ENCODE results near the gene KCNK18.
A peak's percentile ranks its signal among the peaks of the same experiment; 100 is the strongest.
"Not testable (repeated sequence)": the region's sequence is repeated elsewhere in the genome, so short reads cannot be mapped to it uniquely, and the experiment has no call there.

Gene KCNK18

DNA sequence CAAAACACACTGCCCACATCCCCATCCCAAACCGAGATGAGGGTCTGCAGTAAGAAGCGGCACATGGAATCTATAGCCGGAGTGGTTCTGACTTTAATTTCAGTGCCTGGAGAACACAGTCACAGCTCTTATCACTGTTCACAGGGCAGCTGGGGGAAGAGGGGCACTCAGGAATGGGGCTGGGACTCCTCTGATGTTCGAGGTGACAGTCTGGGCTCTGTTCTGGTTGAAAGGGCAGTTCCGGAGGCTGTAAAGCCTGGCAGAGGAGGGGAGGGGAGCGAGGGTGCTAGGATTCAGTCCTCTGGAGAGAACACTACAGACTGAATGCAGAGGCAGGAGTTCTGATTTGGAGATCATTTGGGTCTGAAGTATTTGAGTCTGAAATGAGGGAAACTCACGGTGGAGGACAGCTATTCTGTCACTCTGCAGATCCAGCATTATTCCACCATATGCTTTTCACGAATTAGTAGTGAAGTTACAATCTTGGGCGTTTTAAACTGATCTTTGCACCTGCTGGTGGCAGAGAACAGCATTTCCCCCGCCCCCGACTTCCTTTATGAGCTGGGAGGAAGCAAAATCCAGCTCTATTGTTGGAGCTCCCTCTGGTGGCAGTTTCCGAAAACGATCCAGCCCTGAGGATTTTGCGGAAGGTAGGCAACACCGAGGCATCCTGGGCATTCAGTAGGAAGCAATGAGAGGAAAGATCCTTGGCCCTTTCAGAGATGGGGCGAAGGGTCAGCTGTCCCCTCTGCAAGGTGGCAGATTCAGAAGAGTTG, 22.7 kb upstream of the KCNK18 start:
- DNase-seq, result peak; percentile 70

DNA sequence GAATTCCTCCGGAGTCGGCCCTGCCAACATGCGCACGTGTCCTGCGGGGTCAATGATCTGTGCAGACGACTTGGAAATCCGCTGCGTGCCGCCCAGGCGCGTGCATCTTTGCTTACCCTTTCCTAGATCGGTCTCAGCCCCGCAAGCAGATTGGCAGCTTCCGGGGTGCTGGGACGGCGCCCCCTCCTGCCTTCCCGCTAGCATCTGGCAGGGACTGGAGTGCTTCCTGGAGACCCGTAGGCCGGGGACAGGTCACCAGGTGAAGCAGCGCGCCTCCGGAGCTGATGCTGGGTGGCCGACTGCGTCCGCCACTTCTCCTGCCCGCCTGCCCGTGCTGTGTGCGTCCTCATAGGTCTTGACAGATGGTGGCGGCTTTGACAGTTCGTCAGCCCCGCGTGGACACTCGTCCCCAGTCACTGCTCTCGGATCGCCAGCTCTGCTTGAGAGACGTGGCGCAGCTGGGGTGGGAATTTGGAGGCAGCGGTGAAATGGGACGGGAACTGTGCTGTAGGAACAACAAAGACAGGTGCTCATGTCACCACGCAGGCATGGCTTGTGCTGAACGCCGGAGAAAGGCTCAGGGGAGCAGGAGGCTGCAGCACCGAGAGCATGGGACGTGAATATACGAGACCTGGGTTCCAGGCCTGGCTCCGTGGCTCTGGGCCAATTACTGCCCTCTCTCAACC, 21.9 kb upstream of the KCNK18 start:
- peak; percentile 4 for DNase-seq

DNA sequence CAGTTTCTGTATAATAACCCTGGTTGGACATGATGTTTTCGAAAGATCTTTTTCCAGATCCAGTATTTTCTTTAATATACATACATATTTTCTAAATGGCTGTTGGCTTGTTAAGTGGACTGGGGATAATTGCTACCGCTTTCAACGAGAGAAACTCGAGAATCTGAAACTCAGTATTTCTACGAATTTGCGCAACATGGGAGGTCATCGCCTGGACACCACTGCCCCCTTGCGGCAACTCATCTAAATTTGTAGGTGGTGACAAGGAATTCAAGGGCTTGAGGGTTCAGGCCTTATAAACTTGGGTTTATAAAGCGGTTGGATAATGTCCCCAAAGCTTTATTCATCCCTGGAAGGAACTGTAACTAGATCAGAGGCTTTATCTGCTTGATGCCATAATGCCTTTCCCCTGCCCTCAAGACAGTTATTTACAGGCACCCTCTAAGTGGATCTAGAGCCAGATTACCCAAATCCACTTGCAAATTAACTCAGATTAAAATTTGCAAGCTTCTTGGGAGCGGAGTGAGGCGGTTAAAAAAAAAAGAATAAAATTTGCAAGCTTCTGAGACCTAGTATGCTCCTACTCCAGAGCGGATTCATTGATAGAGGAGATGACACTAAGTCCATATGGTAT, 21.3 kb upstream of the KCNK18 start:
- DNase-seq, result peak; percentile 46

DNA sequence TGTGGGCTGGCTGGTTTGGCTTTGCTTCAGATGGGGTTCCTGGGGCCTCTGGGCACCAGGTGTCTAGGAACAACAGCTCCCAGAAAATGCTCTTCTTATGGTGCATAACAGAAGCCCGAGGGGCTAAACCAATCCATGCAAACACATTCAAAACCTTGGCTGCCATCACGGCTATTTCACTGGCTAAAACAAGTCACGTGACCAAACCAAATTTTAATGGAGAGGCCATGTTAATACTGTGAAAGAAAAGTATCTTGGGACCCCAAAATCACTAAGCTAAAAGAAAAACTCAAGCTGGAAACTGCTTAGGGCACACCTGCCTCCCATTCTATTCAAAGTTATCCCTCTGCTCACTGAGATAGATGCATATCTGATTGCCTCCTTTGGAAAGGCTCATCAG, 19.1 kb upstream of the KCNK18 start:
- no peak for DNase-seq

DNA sequence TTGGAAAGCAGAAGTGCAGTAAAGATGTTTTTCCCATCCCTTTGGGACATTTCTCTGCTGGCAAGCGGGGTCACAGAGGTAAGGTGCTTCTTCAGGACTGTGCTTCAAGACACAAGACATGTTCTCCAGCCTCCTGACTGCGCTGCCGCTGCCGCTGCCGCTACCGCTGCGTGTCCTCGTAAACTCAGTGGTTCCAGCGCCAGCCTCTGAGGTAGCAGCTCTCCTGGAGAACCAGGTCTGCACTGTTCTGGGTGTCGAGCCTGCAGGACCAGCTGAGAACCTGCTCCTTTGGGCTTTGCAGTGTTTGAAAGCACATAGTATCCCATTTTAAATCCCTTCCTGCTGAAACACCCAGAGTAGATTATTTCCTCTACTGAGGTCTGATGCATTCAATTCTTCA, 13.0 kb upstream of the KCNK18 start:
- no peak for DNase-seq

DNA sequence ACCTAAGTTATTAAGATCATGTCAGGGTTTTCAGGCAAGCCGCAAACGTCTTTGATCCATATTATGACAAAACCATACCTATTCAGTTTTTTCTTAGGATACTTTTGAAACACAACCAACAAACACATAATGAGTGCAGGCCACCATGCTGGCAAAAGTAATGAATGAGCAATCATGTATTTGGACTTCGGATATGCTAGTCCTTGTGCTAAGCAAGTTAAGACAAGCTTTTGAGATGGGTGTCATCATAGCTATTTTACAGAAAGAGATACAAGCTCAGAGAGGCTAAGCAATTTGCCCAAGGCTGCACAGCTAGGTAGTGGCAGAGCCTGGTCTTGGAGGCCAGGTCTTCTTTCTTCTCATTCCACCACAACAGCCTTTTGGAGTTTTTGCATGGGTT, 12.5 kb upstream of the KCNK18 start:
- no peak for DNase-seq

DNA sequence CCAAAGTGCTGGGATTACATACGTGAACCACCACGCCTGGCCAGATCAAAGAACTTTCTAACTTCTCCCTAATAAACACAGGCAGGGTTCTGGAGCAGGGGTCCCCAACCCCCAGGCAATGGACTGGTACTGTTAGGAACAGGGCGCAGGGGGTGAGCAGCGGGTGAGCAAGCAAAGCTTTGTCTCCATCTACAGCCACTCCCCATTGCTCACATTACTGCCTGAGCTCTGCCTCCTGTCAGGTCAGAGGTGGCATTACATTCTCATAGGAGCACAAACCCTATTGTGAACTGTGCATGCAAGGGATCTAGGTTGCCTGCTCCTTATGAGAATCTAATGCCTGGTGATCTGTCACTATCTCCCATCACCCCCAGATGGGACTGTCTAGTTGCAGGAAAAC, 11.5 kb upstream of the KCNK18 start:
- not testable (repeated sequence) for DNase-seq

DNA sequence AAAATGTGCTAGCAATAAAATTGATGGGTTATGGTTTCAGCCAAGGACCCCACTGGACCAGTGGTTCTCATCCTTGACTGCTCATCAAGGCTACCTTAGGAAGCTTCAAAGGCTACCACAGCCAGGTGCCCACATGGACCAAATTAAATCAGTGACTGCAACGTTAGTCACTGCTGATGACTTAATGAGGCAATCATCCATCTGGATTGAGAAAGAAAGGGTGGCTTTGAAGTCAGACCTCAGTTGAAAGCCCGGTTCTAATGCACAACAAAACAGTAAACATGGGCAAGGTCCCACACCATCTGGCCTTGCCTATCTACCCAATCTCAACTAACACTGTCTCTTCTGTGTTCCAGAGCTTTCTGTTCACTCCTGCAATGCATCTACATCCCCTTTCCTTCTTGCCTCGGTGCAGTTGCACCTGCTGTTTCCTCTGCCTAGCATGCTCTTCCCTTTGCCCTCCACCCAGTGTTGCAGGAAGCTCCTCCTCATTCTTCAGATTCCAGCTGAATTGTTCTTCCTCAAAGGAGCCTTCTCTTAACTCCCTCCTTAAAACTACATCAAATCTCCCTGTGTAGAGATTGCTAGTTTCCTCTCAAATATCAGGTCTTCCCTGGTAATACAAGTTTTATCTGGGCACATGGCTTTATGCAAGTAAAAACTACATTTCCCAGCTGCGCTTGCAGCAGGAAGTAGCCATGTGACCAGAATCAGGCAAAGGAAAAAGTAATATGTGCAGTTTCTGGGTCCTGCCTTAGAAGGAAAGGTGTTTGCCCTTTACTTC, 10.3 kb upstream of the KCNK18 start:
- DNase-seq, result no peak

DNA sequence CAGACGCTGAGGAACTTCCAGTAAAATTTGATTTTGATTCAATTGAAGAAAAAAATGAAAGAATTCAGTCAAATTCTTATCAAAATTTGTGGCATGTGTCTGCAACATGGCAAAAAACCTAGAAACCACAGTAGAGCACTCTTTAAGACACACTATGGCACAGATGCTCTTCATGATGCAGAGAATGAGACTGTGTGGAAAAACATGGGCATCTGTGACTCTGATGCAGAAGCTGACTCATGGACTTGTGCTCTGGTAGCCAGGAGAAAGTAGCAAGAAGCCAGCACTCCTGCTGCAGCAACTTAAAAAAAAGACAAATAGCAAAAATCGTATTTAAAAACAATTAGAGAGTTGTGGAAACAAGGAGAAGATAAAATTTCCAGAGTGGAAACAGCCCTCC, 8.9 kb upstream of the KCNK18 start:
- no peak for DNase-seq

DNA sequence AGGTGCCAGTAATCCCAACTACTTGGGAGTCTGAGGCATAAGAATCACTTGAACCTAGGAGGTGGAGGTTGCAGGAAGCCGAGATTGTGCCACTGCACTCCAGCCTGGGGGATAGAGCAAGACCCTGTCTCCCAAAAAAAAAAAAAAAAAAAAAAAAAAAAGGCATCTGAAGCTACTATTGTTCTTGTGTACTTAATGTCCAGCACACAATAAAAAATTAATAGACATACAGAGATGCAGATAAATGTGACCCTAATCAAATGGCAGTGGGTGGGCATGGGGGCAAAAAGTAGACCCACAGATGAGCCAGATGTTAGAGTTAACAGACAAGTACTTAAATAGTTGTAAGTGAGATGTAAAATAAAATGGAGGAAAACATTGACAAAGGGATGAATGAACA, 7.7 kb upstream of the KCNK18 start:
- no peak for DNase-seq

DNA sequence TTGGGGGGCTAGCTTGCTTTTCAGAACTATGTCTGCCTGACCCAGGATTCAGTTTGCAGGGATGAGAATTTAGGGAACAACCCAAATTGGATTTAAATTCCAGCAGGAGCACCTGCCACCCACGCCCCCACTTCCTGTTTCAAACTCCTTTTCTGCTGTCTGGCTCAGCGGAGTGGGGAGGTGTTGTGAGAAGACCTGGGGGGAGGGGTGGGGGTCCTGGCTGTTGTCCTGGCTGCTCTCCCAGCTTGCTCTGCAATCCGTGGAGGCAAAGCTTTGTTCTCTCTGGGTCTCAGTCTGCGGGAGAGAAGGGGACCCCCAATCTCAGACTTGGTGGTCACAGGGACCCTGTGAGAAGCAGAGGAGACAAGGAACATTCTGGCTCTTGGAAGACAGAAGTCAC, 799 bp downstream of the KCNK18 start:
- DNase-seq, result no peak

DNA sequence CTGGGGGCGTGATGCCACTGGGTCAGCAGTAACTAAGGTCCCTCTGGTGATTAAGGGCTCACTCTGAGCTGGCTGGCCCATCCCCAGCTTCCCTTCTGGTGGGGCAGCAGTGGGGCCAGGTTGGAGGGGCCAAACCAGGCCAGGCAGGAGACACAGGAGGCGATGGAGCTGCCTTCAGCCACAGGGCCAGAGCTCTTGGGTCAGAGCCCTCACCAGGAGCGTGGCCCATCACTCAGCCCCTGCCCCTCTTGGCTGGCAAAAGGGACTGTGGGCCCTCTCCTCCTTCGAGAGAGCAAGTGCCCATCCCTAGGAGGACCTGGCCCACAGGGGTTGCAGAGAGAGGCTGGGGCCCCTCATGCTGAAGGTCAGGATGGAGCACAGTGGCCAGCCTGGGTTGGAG, 4.5 kb downstream of the KCNK18 start:
- DNase-seq, result no peak

DNA sequence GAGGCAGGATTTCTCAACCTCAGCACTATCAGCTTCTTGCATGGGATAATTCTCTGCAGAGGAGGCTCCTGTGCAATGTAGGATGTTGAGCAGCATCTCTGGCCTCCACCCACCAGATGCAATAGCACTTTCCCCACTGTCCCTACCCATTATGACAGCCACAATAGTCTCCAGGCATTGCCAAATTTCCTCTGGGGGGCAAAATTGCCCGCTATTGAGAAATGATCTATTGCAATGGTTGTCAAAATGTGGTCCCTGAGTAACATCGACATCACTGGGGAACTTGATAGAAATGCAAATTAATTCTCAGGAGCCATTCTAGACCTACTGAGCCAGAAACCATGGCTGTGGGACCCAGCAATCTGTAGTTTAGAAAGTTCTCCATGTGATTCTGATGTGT, 7.0 kb downstream of the KCNK18 start:
- DNase-seq, result no peak

DNA sequence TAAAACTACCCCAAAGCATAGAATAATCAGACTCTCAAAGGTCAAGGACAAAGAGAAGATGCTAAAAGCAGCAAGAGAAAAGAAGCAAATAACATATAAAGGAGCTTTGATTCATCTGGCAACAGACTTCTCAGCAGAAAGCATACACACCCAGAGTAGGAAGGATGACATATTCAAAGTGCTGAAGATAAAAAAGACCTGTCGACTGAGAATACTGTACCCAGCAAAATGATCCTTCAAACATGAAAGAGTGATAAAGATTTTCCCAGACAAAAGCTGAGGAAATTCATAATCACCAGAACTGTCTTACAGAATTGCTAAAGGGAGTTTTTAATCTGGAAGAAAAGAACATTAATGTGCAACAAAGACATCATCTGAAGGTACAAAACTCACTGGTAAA, 14.9 kb downstream of the KCNK18 start:
- DNase-seq, result no peak

DNA sequence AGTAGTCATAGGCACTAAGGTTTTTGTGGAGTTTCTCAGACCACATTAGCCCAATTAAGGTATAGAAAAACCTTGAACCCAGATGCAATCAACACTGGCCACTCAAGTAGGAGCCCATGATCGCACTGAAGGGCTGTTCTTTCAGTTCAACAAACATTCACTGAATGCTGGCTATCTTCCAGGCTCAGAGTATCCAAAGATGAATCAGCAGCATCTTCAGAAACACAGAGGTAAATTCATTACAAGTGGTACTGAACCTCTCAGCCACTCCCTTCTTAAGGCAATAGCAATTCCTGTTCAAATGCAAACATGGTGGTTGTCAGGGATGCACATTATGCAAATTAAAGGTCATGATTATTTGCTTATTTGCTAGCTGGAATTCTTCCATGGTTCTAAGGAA, 17.1 kb downstream of the KCNK18 start:
- no peak for DNase-seq

DNA sequence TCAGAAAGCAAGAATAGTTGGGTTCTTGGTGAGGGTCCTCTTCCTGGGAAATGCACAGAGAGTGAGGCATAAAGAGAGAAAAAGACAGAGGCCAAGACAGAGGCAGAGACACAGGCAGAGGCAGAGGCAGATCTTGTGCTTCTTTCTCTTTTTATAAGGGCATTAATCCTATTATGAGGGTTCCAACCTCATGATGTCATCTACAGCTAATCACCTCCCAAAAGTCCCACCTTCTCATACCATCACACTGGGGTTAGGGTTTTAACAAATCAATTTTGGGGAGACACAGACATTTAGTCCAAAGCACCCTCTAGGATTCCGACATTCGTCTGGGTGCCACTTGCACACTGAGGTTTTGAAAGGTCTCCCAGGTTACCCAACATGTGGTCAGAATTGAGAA, 17.8 kb downstream of the KCNK18 start:
- DNase-seq, result no peak

DNA sequence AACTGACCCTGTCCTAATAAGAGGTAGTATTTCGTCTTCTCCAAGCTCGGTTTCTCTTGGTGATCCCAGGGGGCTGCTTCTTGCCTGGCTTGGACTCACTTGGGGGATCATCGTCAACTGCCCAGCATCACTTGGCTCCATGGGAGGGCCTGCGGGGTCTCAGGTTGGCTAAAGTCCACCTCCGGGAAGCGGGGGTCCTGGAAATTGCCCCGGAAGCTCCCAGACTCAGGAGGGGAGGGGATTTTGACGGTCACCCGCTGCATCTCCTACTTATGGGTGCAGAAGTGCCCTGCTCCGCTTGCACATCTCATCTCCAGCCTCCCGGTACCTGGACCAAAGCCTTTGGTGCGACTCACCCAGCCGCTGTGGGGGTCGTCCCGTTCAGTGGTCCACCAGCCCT, 18.7 kb downstream of the KCNK18 start:
- no peak for DNase-seq

DNA sequence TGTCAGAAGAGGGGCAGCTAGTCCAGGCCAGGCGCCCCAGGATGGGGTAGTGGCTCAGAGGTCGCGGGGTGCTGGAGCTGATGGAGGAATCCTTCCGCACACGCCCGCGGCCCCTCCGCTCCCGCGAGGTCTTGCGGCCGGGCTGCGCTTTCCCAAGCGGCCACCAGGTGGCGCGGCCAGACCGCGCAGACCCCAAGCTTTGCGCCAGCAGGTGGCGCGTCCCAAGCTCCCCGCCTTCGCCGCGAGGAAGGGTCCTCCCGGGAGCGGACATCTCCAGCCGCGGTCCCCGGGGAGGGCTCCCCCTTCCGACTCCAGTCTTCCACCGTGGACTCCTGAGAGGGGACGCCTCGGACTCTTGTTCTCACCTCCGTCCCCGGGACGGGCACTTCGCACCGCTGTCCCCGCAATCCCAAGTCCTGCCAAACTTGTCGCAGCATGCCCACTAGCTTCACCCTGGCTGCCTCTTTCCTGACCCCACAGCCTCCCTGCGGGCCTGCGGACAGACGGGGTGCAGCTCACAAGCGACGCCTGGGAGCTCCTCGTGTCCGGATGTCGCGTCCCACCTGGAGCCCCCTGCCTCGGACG, 19.4 kb downstream of the KCNK18 start:
- DNase-seq, result peak; percentile 51

DNA sequence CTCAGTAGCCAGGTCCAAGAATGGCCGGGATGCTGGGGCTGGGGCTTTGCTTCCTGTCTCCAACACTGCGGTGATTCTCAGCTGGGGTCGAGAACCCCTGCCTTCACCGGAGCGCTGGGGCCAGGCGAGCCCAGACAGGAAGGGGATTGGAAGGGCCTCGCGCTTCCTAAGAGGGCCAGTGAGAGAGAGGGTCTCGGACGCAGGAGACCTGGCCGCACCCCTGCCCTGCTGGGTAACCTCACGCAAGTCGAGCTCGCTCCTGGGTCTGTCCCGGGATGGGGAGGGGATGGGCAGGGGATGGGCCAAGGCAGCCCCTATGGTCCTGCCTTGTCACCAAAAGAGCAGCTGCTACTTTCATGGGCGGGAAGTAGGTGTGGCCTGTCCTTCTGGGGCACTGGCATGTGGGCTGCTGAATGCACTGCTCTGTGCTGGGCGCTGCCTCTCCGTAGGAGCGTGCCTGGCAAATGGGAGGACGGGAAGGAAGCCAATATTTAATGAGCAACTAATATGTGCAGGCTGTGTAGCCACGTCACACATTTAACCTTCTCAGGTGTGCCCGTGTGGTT, 20.0 kb downstream of the KCNK18 start:
- DNase-seq, result no peak

DNA sequence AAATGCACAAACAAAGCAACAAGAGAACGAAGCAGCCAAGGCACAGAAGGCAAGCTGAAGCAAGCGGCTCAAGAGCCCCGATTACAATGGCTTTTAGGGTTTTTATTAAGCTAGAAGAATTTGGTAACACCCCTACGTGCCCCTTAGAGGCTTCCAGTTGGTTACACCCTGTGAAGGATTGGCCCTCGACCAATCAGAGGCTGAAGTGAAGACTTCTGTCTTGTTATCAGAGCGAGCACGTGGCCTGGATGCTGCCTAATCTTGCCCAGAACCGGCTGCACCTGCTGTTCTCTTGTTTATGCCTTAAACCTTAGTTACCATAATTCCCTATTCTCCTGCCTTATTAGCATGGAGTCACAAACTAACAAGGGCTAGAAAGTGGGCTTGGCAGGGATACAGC, 21.4 kb downstream of the KCNK18 start:
- no peak for DNase-seq

DNA sequence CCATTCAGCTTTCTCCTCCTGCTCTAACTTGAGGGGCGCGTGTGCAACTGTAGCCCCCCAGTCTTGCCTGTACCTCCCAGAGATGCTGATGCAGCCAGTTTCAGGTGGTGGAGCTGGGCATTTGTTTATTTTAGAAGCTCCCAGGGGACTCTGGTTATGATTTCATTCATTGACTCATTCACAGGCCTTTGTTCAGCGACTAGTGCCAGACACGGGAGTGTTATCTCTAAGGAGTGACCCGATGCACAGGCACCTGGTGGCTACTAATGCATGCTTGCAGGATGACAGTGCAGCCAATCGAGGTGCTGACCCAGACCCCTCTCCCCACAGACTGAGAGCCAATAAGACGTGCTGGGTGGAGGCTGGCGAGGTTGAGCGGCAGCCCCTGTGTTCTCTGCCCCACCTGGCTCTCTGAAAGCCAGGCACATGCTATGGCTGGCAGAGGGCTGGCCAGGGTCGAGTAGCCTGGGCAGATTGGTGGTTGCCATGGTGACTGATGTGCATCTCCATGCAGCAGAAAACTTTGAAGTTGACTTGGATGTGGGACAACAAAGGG, 23.9 kb downstream of the KCNK18 start:
- no peak for DNase-seq

DNA sequence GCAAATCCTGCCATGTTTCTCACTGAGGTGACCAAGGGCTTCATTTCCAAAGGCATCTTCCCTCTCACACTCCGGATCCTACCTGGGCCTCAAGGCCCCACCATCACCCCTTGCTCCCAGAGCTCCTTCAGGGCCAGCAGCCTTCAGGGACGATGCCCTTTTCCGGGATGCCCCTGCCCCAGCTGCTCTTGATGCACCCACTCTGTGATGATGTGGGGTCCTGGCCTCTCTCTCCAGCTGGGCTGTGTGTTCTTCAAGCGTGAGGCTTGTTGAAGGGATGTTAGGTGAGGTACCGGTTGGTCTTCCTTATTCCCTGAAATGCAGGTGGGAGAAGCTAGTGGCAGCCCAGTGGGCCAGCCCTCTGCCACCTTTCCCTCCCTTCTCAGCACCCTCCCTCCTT, 25.3 kb downstream of the KCNK18 start:
- DNase-seq, result no peak

Measured in activated effector memory CD4-positive, alpha-beta T cell treated with Interleukin-2 at 50 U/mL for 16 hours (primary cell).